ENCODE results near the gene TSHZ2.

Gene TSHZ2

GRCh38 chr20:53091789-53092188, 119.6 kb downstream of the TSHZ2 start:
- in situ Hi-C loops (cut with HindIII; ENCODE audit: low sequenced_read_pairs), result no loop called here
- DNase-seq (ENCODE audit: low read depth, low spot score), result no peak
- no peak overlapping the region for H3K4me3 ChIP-seq (ENCODE audit: low read depth, low read length)
- TF ChIP-seq CTCF (IDR thresholded peaks at IDR 0.05; ENCODE audit: low read depth, low read length), result no peak

- no peak overlapping the region for H3K4me3 ChIP-seq (ENCODE audit: low read depth, low read length)
- no peak for DNase-seq (ENCODE audit: low read depth, low spot score)
- TF ChIP-seq CTCF (IDR thresholded peaks at IDR 0.05; ENCODE audit: low read depth, low read length), result no peak
- in situ Hi-C loops (cut with HindIII; ENCODE audit: low sequenced_read_pairs), result no loop called here
Measured at GRCh38 chr20:53092772-53093300, 120.7 kb downstream of the TSHZ2 start.

GRCh38 chr20:53097371-53097770, 125.2 kb downstream of the TSHZ2 start:
- in situ Hi-C loops (cut with HindIII; ENCODE audit: low sequenced_read_pairs), result no loop called here
- no peak overlapping the region for H3K4me3 ChIP-seq (ENCODE audit: low read depth, low read length)
- DNase-seq (ENCODE audit: low read depth, low spot score), result no peak
- no peak for TF ChIP-seq CTCF (IDR thresholded peaks at IDR 0.05; ENCODE audit: low read depth, low read length)

GRCh38 chr20:53097791-53098190, 125.6 kb downstream of the TSHZ2 start:
- no peak overlapping the region for H3K4me3 ChIP-seq (ENCODE audit: low read depth, low read length)
- in situ Hi-C loops (cut with HindIII; ENCODE audit: low sequenced_read_pairs), result no loop called here
- no peak for TF ChIP-seq CTCF (IDR thresholded peaks at IDR 0.05; ENCODE audit: low read depth, low read length)
- no peak for DNase-seq (ENCODE audit: low read depth, low spot score)

DNA sequence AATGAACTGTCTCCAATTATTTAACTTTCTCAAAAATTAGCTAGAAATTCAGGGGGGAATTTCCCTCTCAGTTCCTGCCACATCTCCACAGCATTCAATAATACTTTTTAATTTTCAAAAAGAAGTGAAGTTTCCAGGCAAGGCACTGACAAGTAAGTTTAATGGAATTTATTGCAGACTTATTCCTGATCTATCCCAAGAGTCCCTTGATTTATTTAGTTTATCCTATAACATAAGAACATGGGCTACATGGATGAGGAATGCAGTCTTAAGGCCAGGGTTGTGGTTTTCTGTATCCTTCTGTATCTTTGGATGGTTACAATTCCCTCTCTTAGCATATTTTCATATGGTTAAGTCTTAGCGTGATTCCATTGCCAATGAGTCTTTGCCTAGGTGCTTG, 126.5 kb downstream of the TSHZ2 start:
- no peak overlapping the region for H3K4me3 ChIP-seq (ENCODE audit: low read depth, low read length)
- DNase-seq (ENCODE audit: low read depth, low spot score), result no peak
- TF ChIP-seq CTCF (IDR thresholded peaks at IDR 0.05; ENCODE audit: low read depth, low read length), result no peak
- in situ Hi-C loops (cut with HindIII; ENCODE audit: low sequenced_read_pairs), result no loop called here

GRCh38 chr20:53099856-53100255, 127.7 kb downstream of the TSHZ2 start:
- no peak overlapping the region for H3K4me3 ChIP-seq (ENCODE audit: low read depth, low read length)
- in situ Hi-C loops (cut with HindIII; ENCODE audit: low sequenced_read_pairs), result no loop called here
- no peak for DNase-seq (ENCODE audit: low read depth, low spot score)
- TF ChIP-seq CTCF (IDR thresholded peaks at IDR 0.05; ENCODE audit: low read depth, low read length), result no peak

DNA sequence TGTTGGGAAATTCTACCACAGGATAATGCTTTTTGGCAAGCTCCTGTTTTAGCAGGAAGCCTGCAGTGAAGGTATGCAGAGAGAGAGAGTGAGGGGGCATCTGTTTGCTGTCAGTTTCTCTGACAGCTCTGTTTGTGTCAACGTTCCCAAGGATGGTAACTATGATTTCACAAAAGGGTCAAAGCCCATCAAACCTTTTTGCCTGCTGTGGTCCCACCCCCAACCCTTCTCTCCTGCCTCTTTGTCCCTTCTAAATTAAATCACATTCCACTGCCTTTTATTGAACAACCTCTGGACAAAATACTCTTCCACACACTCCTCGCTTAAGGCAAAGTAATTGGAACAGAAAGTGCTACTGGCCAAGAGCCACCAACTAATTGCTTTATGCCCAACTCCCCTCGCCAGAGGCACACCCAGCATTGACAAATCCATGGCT, 128.3 kb downstream of the TSHZ2 start:
- DNase-seq (ENCODE audit: low read depth, low spot score), result no peak
- no peak for TF ChIP-seq CTCF (IDR thresholded peaks at IDR 0.05; ENCODE audit: low read depth, low read length)
- in situ Hi-C loops (cut with HindIII; ENCODE audit: low sequenced_read_pairs), result no loop called here
- H3K4me3 ChIP-seq (ENCODE audit: low read depth, low read length), result no peak overlapping the region
